HepG2 (cell line): ENCODE measurements around the gene PAPSS2. TPM values are rescaled to one million over a fixed set of nuclear protein-coding genes. Genes with fewer than 3 reads are reported as not detected.

ENCODE experiments used
- AFF4 ChIP-seq: sonication (generic); formaldehyde crosslinking; IDR thresholded peaks from 2 replicates; pipeline ENCODE4 v1.4.0; 2020; ENCODE audit warnings: missing genetic modification reagents
- ATF6 ChIP-seq: sonication (generic); formaldehyde crosslinking; conservative IDR thresholded peaks from 2 replicates; pipeline ENCODE4 v1.4.0; 2020; ENCODE audit warnings: missing genetic modification reagents
- GABPB1 ChIP-seq: IDR thresholded peaks from 2 replicates; pipeline ENCODE4 v1.6.1; 2016; ENCODE audit warnings: mild to moderate bottlenecking, missing genetic modification reagents, moderate library complexity, missing compliant biosample characterization
- GZF1 ChIP-seq: sonication (generic); formaldehyde crosslinking; IDR thresholded peaks from 2 replicates; pipeline ENCODE4 v1.5.1; 2020; ENCODE audit warnings: mild to moderate bottlenecking, missing genetic modification reagents
- NR3C1 ChIP-seq: sonication (generic); formaldehyde crosslinking; IDR thresholded peaks from 2 replicates; pipeline ENCODE4 v1.4.0; 2020; ENCODE audit warnings: missing genetic modification reagents
- PCBP1 ChIP-seq: fragments of 200-400 bp; formaldehyde crosslinking; IDR thresholded peaks from 2 replicates; pipeline ENCODE4 v1.6.1; 2017; ENCODE audit warnings: mild to moderate bottlenecking, low read depth, low read length, borderline replicate concordance
- RFX1 ChIP-seq: fragments of 450-650 bp; IDR thresholded peaks from 2 replicates; pipeline ENCODE4 v1.6.1; 2017
- XBP1 ChIP-seq: sonication (generic); formaldehyde crosslinking; IDR thresholded peaks from 2 replicates; pipeline ENCODE4 v1.5.0; 2020; ENCODE audit warnings: missing genetic modification reagents
- YEATS2 ChIP-seq: sonication (generic); formaldehyde crosslinking; IDR thresholded peaks from 2 replicates; pipeline ENCODE4 v1.4.0; 2020; ENCODE audit warnings: missing genetic modification reagents, borderline replicate concordance
- ZMAT3 ChIP-seq: sonication (generic); formaldehyde crosslinking; conservative IDR thresholded peaks from 2 replicates; pipeline ENCODE4 v1.7.0; 2021; ENCODE audit warnings: missing genetic modification reagents
- ZNF256 ChIP-seq: sonication (generic); formaldehyde crosslinking; conservative IDR thresholded peaks from 2 replicates; pipeline ENCODE4 v1.4.0; 2020; ENCODE audit warnings: missing genetic modification reagents
- ZNF331 ChIP-seq: sonication (generic); formaldehyde crosslinking; IDR thresholded peaks from 2 replicates; pipeline ENCODE4 v1.4.0; 2020; ENCODE audit warnings: missing genetic modification reagents
- ZNF609 ChIP-seq: sonication (generic); formaldehyde crosslinking; IDR thresholded peaks from 2 replicates; pipeline ENCODE4 v1.4.0; 2020; ENCODE audit warnings: mild to moderate bottlenecking, missing genetic modification reagents, borderline replicate concordance
- ZNF780A ChIP-seq: sonication (generic); formaldehyde crosslinking; IDR thresholded peaks from 2 replicates; pipeline ENCODE4 v1.8.0; 2022; ENCODE audit warnings: mild to moderate bottlenecking, missing genetic modification reagents, moderate library complexity
- polyA plus RNA-seq, 8 experiments: library from polyadenylated mRNA; depleted of rRNA in 3 of 8; stranded (reverse) in 7 of 8; unstranded in 1 of 8; fragments of >200 nt; fragmentation: Illumina TruSeq in 4 of 8; extraction: Trizol in 4 of 8; gene quantifications; 2 replicates each; pipeline versions ENCODE4 v1.2.1 to v1.2.3, GENCODE V29; 2011 to 2016; ENCODE audit warnings: low read depth in 4 of 8, missing spikeins in 1 of 8, mixed read lengths in 1 of 8; ENCODE audit not compliant: insufficient read depth in 1 of 8
- total RNA-seq, 5 experiments: library from RNA; depleted of rRNA; stranded (reverse); fragments of >200 nt; fragmentation: Illumina TruSeq; extraction: Trizol; gene quantifications; 2 replicates each; pipeline ENCODE4 v1.2.3, GENCODE V29; 2016; ENCODE audit warnings: low read depth in 1 of 5
- TF ChIP-seq, protein P1 (sequence below): IDR thresholded peaks from 2 replicates; pipeline ENCODE4 v1.6.1; 2016; ENCODE audit warnings: missing compliant biosample characterization, missing genetic modification reagents, borderline replicate concordance

PAPSS2 gene
- total and polyA plus RNA-seq, 2 of the 13 experiments (the other 11 are each of a cell fraction or from before 2014, with no cell fraction given), result 0.11 to 0.12 TPM

- no peak for TF ChIP-seq AFF4 (CRISPR knock-in tag)
- no peak for TF ChIP-seq ATF6
- TF ChIP-seq RFX1, result no peak
- TF ChIP-seq ZNF609 (CRISPR knock-in tag), result no peak
- no peak for TF ChIP-seq NR3C1 (CRISPR knock-in tag)
- TF ChIP-seq, protein P1, sequence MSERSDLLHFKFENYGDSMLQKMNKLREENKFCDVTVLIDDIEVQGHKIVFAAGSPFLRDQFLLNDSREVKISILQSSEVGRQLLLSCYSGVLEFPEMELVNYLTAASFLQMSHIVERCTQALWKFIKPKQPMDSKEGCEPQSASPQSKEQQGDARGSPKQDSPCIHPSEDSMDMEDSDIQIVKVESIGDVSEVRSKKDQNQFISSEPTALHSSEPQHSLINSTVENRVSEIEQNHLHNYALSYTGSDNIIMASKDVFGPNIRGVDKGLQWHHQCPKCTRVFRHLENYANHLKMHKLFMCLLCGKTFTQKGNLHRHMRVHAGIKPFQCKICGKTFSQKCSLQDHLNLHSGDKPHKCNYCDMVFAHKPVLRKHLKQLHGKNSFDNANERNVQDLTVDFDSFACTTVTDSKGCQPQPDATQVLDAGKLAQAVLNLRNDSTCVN (CRISPR knock-in tag), result no peak
- TF ChIP-seq ZNF780A, result no peak
- TF ChIP-seq PCBP1, result no peak
- TF ChIP-seq GZF1 (CRISPR knock-in tag), result no peak
- TF ChIP-seq GABPB1 (CRISPR knock-in tag), result no peak
- TF ChIP-seq YEATS2 (CRISPR knock-in tag), result no peak
- no peak for TF ChIP-seq ZNF256 (CRISPR knock-in tag)
- no peak for TF ChIP-seq ZMAT3
- TF ChIP-seq XBP1 (CRISPR knock-in tag), result no peak
- no peak for TF ChIP-seq ZNF331 (CRISPR knock-in tag)
These were observed 104.6 kb downstream of the PAPSS2 start (continued) for GRCh38 chr10:87764072-87764934.
